SK-N-SH (cell line): ENCODE data around the gene CNTNAP2.

Experiments
- CHD2 ChIP-seq: fragments of 150-350 bp; IDR thresholded peaks from 2 replicates; pipeline ENCODE4 v1.6.1; 2018; ENCODE audit warnings: low read length; ENCODE audit not compliant: partially characterized antibody
- CTCF ChIP-seq: fragments of 200-600 bp; sonication (generic); IDR thresholded peaks from 2 replicates; pipeline ENCODE4 v1.6.1; 2017; ENCODE audit warnings: antibody characterized with exemption, mild to moderate bottlenecking, moderate library complexity
- EP300 ChIP-seq, 2 experiments: IDR thresholded peaks; 2 replicates each; pipeline versions ENCODE4 v1.4.0 to v1.6.1; 2012; ENCODE audit warnings: borderline replicate concordance in 1 of 2, low read depth in 1 of 2, low read length in 1 of 2
- FOSL2 ChIP-seq: IDR thresholded peaks from 2 replicates; pipeline ENCODE4 v1.4.0; 2012; ENCODE audit warnings: low read depth, mild to moderate bottlenecking, moderate library complexity, borderline replicate concordance
- NRF1 ChIP-seq: IDR thresholded peaks from 2 replicates; pipeline ENCODE4 v1.6.1; 2012; ENCODE audit warnings: low read depth, mild to moderate bottlenecking, low read length
- POLR2AphosphoS5 ChIP-seq: IDR thresholded peaks from 2 replicates; pipeline ENCODE4 v1.6.1; 2012; ENCODE audit warnings: low read depth, low read length
- RCOR1 ChIP-seq: fragments of 150-350 bp; IDR thresholded peaks from 2 replicates; pipeline ENCODE4 v1.6.1; 2017; ENCODE audit warnings: antibody characterized with exemption, low read length
- REST ChIP-seq: IDR thresholded peaks from 2 replicates; pipeline ENCODE4 v1.6.1; 2012; ENCODE audit warnings: mild to moderate bottlenecking, low read depth, low read length, moderate library complexity
- SMC3 ChIP-seq: IDR thresholded peaks from 2 replicates; pipeline ENCODE4 v1.6.1; 2012; ENCODE audit warnings: low read depth, low read length, improper control_type of control experiment
- TCF12 ChIP-seq: IDR thresholded peaks from 2 replicates; pipeline ENCODE4 v1.4.0; 2012
- TF ChIP-seq, protein P1 (sequence below): fragments of 150-350 bp; IDR thresholded peaks from 2 replicates; pipeline ENCODE4 v1.6.1; 2017; ENCODE audit warnings: antibody characterized with exemption, low read length, low read depth, borderline replicate concordance
- TF ChIP-seq, protein P2 (sequence below): IDR thresholded peaks from 2 replicates; pipeline ENCODE4 v1.4.0; 2012; ENCODE audit warnings: low read depth, borderline replicate concordance
- TF ChIP-seq, protein P3 (sequence below): IDR thresholded peaks from 2 replicates; pipeline ENCODE4 v1.4.0; 2012; ENCODE audit warnings: low read depth

GRCh38 chr7:148362541-148362940 lies 2245.9 kb downstream of the CNTNAP2 start:
- TF ChIP-seq CHD2 (no peak), CTCF (no peak), RCOR1 (no peak), FOSL2 (no peak), POLR2AphosphoS5 (no peak), SMC3 (no peak), TCF12 (no peak), REST (no peak), NRF1 (no peak), EP300 (IDR thresholded peaks at IDR 0.05; ENCODE audit: borderline replicate concordance in 1 of 2, low read depth in 1 of 2, low read length in 1 of 2) (no peak)
- TF ChIP-seq, protein P1, sequence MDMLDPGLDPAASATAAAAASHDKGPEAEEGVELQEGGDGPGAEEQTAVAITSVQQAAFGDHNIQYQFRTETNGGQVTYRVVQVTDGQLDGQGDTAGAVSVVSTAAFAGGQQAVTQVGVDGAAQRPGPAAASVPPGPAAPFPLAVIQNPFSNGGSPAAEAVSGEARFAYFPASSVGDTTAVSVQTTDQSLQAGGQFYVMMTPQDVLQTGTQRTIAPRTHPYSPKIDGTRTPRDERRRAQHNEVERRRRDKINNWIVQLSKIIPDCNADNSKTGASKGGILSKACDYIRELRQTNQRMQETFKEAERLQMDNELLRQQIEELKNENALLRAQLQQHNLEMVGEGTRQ = no peak
- TF ChIP-seq, protein P2, sequence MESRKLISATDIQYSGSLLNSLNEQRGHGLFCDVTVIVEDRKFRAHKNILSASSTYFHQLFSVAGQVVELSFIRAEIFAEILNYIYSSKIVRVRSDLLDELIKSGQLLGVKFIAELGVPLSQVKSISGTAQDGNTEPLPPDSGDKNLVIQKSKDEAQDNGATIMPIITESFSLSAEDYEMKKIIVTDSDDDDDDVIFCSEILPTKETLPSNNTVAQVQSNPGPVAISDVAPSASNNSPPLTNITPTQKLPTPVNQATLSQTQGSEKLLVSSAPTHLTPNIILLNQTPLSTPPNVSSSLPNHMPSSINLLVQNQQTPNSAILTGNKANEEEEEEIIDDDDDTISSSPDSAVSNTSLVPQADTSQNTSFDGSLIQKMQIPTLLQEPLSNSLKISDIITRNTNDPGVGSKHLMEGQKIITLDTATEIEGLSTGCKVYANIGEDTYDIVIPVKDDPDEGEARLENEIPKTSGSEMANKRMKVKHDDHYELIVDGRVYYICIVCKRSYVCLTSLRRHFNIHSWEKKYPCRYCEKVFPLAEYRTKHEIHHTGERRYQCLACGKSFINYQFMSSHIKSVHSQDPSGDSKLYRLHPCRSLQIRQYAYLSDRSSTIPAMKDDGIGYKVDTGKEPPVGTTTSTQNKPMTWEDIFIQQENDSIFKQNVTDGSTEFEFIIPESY = no peak
- TF ChIP-seq, protein P3, sequence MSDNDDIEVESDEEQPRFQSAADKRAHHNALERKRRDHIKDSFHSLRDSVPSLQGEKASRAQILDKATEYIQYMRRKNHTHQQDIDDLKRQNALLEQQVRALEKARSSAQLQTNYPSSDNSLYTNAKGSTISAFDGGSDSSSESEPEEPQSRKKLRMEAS = no peak
